ENCODE data around the gene MISP3. TPM values are rescaled to one million over a fixed set of nuclear protein-coding genes. Genes with fewer than 3 reads are reported as not detected.

MISP3 gene
- total and polyA plus RNA-seq, 9 of the 15 experiments (the other 6 are each of a cell fraction or from before 2014, with no cell fraction given), result 0.25 to 5.6 (median 1.6) TPM

- Histone ChIP-seq H3K27ac (ENCODE audit: extremely low read depth, low read depth, low read length) (no peak overlapping the region), H3K9ac (ENCODE audit: insufficient read depth in 1 of 2, low read depth in 2 of 2, low read length in 2 of 2) (no peak overlapping the region), H3K9me3 (replicated peaks; ENCODE audit: control insufficient read depth, insufficient read depth, low read depth, low read length) (no peaks in the 10 kb centered on the region), H3K79me2 (ENCODE audit: control insufficient read depth, insufficient read depth, low read length) (no peaks in the 10 kb centered on the region), H3K27me3 (ENCODE audit: control insufficient read depth in 2 of 2, insufficient read depth in 2 of 2, low read length in 2 of 2) (no peaks in the 10 kb centered on the region), H2AFZ (ENCODE audit: low read depth, low read length) (no peak overlapping the region), H3K4me3 (no peak overlapping the region), H3K9me1 (ENCODE audit: control insufficient read depth, insufficient read depth, low read length) (no peaks in the 10 kb centered on the region), H3K4me2 (ENCODE audit: insufficient read depth, low read length) (no peak overlapping the region), H3K36me3 (ENCODE audit: control insufficient read depth, insufficient read depth, low read length) (peaks cover 24% of the 10 kb centered on the region; the same call in 2 of the 3 replicates), H3K4me1 (replicated peaks in 1 of 2; ENCODE audit: control insufficient read depth in 2 of 2, insufficient read depth in 2 of 2, low read length in 2 of 2) (peaks cover 0 to 5% of the 10 kb centered on the region in 2 experiments; a peak in 2 of 5 replicates), H4K20me1 (replicated peaks; ENCODE audit: control insufficient read depth, insufficient read depth, low read length) (no peaks in the 10 kb centered on the region)
- FAIRE-seq (no peak), DNase-seq (ENCODE audit: extremely low read depth in 1 of 4, low spot score in 3 of 4) (no peak), ATAC-seq (no peak)
- intact Hi-C loops (cut with micrococcal nuclease) (no loop called here), in situ Hi-C loops (cut with MboI) (no loop called here)
- POLR2A ChIA-PET, result no interaction called here
- no TSS peak for BruUV-seq (replicated peaks)
- 95% methylated on average over 12 of the region's 16 CpGs for WGBS (ENCODE audit: insufficient coverage, low coverage, missing lambda C conversion rate)
- CTCF ChIA-PET (ENCODE audit: low intra/inter-chr PET ratio), result no interaction called here
- TF ChIP-seq YY1 (IDR thresholded peaks at IDR 0.05; ENCODE audit: borderline replicate concordance in 1 of 3, control insufficient read depth in 1 of 3, extremely low read depth in 1 of 3, insufficient read depth in 3 of 3, insufficient read length in 1 of 3, insufficient replicate concordance in 2 of 3, low read depth in 1 of 3, low read length in 2 of 3) (no peak), XRCC5 (IDR thresholded peaks at IDR 0.05; ENCODE audit: low read depth, low read length) (no peak), ZNF3 (CRISPR knock-in tag; IDR thresholded peaks at IDR 0.05) (no peak), FOXP1 (CRISPR knock-in tag; IDR thresholded peaks at IDR 0.05) (no peak), HMG20B (CRISPR knock-in tag; IDR thresholded peaks at IDR 0.05) (no peak), CBFA2T2 (conservative IDR thresholded peaks at IDR 0.05) (no peak), SMARCB1 (IDR thresholded peaks at IDR 0.05; ENCODE audit: insufficient read length, low read depth) (no peak), KLF6 (CRISPR knock-in tag; IDR thresholded peaks at IDR 0.05; ENCODE audit: borderline replicate concordance) (no peak), ZNF699 (CRISPR knock-in tag; IDR thresholded peaks at IDR 0.05; ENCODE audit: insufficient replicate concordance) (no peak), ZNF212 (CRISPR knock-in tag; IDR thresholded peaks at IDR 0.05) (no peak), KLF1 (tag; IDR thresholded peaks at IDR 0.05) (no peak), TSC22D4 (tag; IDR thresholded peaks at IDR 0.05) (no peak), DNMT1 (IDR thresholded peaks at IDR 0.05) (no peak), ZNF280B (CRISPR knock-in tag; IDR thresholded peaks at IDR 0.05) (no peak), ZNF174 (CRISPR knock-in tag; IDR thresholded peaks at IDR 0.05) (no peak)
Observed at GRCh38 chr19:14106840-14107239, 34.3 kb downstream of the MISP3 start.
